Testis (tissue), 2 donors: Measurements from ENCODE around the gene PTPRN2.

Experiments
- POLR2A ChIP-seq: fragments of 450-650 bp; IDR thresholded peaks from one replicate; pipeline ENCODE4 v1.6.1; 2017; ENCODE audit warnings: antibody characterized with exemption, mild to moderate bottlenecking, moderate library complexity
- TF ChIP-seq, protein P1 (sequence below), 3 experiments: fragments of 450-650 bp in 2 of 3; fragments of 200-600 bp in 1 of 3; sonication (generic) in 1 of 3; IDR thresholded peaks; one replicate each; pipeline ENCODE4 v1.5.1; 2016 to 2019; ENCODE audit warnings: antibody characterized with exemption in 3 of 3, mild to moderate bottlenecking in 2 of 3, moderate library complexity in 1 of 3

DNA sequence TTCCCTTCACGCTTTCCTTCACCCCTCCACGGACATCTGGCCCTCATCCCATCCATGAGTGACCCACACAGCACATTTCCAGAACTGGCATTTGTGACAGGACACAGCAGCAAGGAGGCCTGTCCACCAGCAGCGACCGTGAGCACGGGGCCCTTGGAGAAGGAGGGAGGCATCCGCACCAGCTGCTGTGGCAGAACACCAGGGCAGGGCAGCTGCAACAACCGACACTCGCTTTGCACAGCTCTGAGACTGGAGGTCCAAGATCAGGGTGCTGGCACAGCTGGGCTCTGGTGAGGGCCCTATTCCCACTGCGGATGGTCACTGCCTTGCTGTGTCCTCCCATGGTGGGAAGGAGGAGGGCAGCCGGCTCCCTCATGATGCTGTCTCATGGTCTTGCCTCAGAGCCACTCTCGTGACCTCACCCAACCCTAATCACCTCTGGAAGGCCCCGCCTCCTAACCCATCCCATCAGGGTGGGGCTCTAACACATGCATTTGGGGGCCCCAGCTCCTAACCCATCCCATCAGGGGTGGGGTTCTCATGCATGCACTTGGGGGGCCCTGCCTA is 36.7 kb downstream of the PTPRN2 start:
- TF ChIP-seq, protein P1, sequence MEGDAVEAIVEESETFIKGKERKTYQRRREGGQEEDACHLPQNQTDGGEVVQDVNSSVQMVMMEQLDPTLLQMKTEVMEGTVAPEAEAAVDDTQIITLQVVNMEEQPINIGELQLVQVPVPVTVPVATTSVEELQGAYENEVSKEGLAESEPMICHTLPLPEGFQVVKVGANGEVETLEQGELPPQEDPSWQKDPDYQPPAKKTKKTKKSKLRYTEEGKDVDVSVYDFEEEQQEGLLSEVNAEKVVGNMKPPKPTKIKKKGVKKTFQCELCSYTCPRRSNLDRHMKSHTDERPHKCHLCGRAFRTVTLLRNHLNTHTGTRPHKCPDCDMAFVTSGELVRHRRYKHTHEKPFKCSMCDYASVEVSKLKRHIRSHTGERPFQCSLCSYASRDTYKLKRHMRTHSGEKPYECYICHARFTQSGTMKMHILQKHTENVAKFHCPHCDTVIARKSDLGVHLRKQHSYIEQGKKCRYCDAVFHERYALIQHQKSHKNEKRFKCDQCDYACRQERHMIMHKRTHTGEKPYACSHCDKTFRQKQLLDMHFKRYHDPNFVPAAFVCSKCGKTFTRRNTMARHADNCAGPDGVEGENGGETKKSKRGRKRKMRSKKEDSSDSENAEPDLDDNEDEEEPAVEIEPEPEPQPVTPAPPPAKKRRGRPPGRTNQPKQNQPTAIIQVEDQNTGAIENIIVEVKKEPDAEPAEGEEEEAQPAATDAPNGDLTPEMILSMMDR (IDR thresholded peaks at IDR 0.05) = no peak
- TF ChIP-seq POLR2A = no peak
